HG03066 (cell line): ENCODE measurements around the gene TGFBR3.

Source experiments
- ATAC-seq: cut with Tn5 transposase; IDR thresholded peaks from one replicate; pipeline ENCODE4 v1.9.1; 2021; ENCODE audit warnings: low read depth; ENCODE audit not compliant: unreplicated experiment

Gene TGFBR3

DNA sequence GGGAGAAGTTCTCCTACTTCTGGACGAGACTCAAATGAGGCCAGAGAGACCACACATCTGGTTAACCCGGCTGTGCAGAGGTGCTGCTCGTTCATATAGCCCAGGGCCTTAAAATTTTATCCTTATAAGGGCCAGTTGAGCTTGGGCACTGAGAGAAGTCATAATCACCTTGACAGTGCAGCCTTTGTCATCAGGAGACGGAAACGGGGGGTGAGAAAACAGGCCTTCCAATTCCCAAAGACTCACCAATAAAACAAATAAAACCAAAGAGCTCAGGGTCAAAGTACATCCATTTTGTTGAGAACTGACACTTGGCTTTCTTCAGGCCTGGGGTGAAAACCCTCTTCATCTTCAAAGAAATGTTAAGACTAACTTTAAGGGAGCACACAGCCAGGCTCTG, 167.1 kb downstream of the TGFBR3 start:
- ATAC-seq, result no peak

DNA sequence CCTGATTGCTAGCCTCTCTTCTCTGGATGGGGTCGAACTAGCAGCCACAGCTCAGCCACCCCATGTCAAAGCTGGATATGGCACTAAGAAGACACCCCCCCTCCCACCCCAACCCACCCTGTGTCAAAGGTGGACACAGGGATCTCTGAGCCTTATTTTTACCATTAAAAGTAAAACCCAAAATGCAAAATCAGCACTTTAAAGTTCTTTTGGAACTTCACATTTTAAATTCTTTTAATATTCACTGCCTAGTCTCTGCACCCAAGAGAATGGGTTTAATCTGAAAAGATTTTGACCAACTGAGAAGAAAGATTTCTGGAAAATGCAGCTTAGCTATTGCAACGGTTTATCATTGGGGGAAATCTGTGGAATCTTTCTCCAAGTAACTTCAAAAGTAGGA, 167.6 kb downstream of the TGFBR3 start:
- ATAC-seq, result no peak

DNA sequence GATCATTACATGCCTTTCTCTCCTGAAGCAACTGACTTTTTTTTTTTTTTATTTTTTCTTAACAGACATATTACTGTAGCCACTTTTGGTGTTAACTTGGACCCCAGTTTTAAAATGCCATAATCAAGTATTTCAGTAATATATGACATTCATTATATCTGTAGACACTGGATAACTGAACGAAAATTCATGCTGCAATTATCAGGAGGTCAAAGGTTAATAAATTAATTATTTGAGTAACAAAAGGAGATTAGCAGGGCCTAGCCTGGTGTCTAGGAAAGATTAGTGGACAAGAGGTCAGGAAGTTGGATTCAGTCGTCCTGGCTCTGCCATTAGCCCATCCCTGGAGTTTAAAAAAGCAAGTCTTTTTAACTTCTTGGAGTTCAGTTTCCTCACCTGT, 168.1 kb downstream of the TGFBR3 start:
- no peak for ATAC-seq

DNA sequence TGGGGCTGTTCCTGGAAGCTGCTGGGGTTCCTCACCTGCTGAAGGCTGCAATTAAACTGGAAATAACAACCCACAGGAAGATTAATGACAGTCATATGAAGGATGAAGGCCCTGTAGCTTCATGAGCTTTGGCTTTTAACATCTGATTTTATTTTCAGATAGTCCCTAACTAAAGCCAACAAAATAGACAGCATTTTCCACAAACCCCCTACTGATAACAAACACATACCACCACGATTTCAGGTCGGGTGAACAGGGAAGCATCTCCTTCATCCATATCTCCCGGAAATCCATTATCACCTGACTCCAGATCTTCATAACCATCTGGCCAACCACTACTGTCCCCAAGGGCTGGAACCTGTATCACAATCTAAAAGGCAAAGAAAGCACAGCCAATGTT, 169.6 kb downstream of the TGFBR3 start:
- ATAC-seq, result no peak

DNA sequence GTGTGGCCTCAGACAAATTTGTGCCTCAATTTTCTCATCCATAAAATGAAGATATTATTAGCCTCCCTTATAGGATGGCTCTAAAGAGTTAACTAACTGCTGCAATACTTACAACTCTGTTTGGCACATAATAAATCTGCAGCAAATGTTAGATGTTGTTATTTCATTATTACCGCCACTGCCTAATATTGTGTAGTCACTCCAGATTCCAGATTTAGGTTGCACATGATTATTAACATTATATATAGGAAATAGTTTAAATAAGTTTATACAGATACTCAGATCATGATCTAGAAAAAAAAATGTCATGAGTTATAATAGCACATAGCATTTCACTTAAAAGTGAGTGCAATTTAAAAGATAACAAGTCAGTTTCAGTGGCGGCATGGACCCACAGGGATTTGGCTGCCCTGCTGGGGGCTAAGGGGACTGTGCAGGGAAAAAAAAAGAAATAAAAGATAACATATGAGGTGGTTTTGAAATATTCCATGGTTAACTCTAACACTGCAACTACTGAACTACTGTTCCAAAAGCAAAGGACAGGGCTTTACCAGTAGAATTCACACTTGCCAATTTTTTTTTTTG, 170.4 kb downstream of the TGFBR3 start:
- ATAC-seq, result no peak

DNA sequence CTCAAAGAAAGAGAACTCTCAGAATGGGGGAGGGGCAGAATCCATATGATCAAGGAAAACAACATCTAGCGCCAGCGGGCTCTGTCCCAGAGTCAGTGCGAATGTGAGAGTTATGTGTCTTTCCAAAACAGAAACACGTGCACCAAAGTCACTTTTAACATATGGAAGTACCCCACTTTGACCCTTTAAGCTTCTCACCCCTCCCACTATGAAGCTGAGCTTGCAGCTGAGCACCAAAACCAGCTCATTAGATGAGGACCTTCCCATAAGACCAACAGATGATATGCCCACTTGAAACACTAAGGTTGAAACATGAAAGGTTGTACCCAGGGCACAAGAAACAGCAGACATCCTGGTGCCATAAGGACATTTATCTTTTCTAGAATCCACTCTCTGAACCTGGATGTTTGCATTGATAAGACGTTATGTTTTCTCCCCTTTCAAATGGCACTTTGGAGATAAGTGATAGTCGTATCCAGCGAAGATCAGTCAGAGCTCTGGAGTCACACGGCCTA, 171.0 kb downstream of the TGFBR3 start:
- ATAC-seq, result no peak

DNA sequence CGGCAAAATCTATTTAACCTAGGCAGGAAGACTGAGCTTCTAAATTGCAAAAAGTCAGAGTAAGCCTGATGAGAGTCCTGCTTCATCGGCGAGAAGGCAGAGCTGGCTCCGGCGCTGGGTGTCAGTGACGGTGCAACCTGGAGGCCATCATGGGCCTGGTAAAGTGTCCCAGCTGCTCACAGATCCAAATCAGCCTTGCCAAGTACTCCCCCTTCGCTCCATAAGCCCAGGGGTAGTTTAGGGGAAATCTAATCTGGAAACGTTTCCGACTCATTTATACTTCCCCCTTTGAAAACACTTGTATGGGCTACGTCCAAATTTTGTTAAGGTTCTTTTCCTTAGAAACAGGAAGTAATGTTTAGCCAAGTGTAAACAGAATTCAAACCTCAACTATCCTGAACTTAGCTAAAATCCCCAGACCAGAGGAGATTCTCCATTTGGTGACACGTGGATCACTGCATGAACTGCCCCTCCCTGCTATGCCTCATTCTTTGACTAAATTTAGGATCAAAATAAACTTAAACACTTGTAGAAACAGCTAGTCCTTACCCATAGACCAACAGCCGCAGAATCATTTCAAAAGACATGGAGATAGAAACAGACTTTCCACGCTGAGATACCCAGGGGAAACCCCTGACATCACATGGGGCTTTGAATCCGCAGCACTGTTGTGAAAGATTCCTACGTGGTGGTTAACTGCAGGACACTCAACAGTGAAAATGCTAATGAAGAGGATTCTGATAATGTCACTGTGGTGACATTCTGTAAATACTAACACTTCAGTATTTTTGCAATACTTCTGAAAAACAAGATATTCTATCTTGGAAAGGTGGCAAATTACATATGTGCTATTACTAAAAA, 172.7 kb downstream of the TGFBR3 start:
- ATAC-seq, result peak; percentile 62

DNA sequence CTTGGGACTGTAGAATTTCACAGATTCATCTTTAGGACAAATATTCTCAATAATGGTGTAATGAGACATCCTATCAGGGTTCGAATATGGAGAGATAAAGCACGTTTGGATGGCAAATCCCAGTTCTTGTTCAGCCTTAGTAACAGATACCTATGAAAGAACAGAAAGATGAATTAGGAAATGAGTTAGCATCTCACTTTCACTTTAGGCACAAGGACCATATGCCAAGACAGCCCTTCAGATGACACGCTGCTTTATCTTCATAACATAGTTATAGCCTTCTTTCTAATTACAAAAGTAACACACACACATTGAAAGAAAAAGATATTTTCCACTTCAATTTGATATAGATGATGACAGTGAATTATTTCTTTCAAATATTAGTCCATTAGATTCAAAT, 173.6 kb downstream of the TGFBR3 start:
- no peak for ATAC-seq

DNA sequence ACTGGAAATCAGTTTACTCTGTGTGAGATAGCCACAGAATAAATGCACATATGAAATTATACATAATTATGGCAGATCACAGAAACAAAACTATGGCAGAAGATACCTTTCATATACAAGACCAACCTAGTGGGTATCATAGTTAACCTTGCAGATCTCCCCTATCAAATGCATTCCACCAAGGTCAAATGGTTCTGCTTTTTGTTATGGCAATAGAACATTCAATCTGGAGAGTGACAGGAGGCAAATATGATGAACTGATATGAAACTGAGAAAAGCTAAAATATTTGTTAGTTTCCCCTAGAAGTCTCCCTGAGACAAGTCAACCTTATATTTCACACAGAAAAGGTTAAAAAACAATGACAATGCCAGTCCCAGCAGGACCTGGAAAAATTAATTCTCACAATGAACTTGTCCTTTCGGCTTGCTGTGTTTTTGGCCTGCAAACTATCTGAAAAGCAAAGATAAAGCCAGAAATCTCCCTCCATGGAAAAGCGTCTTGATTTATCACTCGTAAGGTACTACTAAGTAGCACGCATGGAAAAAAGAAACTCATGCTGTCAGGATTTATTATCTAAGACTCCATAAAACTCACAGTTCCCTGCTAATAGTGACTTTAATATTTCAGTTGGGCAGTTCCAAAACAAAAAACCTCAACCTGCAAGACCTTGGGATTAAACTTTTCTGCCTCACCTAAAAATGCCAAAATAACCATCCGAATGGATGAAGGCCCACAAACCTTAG, 174.3 kb downstream of the TGFBR3 start:
- no peak for ATAC-seq

DNA sequence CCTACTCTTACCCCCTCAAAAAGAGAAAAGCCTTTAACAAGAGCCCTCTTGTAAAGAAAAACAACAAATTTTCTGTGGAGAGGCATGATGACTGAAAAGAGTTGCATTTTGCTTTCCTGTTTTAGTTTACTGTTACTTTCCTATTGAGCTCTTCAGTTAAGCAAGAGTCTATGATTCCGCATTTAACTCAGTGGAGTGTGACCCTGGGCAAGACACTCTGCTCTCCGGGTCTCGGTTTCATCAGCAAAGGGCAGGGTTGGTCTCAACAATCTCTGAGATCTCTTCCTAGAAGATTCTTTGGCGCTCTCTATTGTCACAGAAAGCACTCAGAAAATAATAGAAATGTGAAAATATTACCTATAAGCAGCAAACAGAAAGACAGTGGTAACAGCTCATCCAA, 175.7 kb downstream of the TGFBR3 start:
- ATAC-seq, result no peak

DNA sequence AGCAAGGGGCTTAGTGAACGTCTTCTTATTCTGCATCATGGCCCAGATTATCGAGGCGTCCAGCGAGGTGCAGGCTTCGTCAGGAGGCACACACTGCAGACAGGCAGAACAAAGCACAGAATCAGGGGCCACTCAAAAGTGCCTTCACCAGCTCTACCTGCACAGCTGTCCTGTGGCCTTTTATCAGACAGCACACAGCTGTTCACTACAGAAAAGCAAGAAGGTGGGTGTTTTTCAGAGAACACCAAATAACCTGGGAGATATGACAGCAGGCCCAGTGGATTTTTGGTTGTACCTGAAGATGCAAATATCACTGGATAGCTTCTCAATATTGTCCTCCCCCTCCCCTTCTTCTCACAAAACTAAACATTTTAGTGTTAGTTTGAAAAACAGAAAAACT, 177.3 kb downstream of the TGFBR3 start:
- ATAC-seq, result no peak

DNA sequence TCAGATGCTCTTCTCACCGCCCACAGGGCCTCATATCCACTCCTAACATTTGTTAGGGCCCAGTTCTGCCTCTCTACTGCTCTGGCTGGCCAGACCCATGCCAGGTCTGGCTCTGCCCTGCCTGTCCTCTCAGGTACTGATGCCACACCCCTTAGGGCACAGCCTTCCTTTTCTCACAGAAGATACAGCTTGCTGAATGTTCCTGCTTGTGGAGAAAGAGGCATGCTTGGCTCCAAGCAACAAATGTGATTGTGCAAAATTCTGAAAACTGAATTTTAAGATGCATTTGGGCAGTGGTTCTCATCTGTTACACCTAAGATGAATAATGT, 178.1 kb downstream of the TGFBR3 start:
- no peak for ATAC-seq

DNA sequence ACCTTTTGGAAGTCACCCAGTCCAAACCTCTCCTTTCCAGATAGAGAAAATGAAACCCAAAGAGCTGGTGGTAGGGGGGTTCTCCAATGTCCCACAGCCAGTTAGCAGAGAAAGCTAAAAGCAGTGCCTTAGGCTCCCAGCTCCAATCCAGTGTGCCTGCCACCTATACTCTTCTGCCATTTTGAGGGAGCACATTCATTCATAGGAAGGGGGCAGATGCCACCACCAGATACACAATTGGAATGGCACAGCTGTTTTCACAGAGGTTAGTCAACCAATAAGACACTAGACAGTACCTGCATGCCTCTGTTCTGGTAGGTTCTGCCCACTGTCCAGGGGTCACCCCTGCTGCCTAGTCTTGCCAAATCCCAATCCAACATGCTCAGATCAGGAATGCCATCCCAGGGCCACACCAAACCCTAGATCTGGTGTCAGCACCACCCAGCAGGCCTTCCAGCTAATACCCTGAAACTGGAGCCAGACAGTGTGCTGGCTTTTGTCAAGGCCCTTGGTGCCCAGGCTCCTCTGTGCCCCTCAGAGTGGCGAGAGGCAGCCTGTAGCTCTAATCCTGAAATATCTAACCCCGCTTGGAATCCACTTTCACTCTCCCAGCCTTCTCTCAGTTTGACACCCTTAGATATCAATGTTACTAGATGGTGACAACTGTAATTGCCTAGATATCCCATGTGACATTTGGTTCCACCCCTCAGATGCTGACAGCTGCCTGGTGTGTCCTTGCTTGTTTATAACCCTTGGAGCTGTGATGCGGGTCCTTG, 178.6 kb downstream of the TGFBR3 start:
- no peak for ATAC-seq

DNA sequence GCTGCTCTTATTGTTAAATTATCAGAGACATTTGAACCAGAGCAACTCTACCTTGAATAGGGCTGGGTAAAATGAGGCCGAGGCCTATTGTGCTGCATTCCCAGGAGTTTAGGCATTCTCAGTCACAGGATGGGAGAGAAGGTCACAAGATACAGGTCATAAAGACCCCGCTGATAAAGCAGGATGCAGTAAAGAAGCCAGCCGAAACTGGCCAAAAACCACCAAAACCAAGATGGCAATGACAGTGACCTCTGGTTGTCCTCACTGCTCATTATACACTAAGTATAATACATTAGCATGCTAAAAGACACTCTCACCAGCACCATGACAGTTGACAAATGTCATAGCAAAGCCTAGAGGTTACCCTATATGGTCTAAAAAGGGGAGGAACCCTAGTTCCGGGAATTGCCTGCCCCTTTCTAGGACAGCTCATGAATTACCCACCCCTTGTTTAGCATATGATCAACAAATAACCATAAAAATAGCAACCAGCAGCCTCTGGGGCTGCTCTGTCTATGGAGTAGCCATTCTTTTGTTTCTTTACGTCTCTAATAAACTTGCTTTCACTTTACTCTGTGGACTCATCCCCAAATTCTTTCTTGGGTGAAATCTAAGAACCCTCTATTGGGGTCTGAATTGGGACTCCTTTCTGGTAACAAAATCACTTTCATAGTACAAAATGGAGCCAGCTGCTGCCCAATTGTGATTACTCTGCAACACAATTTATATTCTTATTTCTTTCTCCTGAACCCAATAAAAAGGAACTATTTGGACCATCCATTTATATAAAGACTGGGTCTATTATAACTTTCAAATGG, 179.6 kb downstream of the TGFBR3 start:
- no peak for ATAC-seq

DNA sequence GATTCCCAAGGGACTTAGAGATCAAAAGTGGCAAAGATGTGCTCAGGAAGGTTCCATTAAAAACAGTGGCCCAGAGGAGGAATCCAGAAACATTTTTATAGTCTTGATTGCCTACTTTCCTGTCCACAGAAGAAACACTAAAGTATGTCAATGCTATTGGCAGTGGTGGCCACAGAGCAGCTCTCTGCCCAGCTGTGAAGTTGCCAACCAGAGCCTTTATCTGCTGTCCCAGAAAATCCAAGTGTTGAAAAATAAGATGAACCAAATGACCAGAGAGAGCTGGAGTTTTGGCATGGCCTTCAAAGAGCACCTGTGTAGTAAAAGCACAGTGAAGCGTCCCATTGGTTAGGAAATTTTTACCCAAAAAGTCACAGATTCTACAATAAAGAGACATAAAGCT, 181.2 kb downstream of the TGFBR3 start:
- ATAC-seq, result no peak

DNA sequence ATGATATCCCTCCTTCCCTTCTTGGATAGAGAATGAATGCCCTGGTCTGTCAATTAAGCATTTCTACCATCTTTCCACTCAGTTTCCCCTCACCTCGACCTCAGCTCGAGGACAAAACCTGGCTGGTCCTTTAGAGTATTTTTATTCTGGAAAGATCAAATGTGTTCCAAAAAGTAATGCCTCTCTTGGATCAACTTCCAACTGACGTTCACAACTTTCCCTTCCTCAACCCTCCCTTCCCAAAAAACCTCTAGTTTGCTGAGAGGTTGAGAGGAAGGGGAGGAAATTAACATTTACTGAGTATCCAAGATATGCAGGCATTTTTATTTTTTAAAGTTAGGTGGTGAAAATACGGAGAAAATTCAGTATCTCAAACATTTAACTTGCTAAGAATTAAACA, 182.9 kb downstream of the TGFBR3 start:
- no peak for ATAC-seq

DNA sequence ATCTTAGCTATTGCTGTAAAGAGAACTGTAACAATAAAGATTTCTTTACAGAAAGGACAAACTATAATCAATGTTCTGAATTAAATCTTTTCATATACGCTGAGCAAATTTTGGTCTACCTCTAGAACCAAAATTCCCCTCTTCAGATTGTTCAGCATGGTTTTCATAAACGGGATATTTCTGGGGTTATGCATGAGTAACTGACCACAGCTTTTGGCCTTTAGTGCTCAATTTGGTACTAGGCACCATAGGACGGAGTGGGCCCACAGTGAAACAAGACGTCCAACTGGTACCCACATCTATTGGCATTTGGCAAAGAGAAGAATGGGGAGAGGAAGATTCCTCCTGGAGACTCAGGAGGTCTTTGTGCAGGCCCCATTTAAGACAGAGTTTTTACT, 184.5 kb downstream of the TGFBR3 start:
- no peak for ATAC-seq

DNA sequence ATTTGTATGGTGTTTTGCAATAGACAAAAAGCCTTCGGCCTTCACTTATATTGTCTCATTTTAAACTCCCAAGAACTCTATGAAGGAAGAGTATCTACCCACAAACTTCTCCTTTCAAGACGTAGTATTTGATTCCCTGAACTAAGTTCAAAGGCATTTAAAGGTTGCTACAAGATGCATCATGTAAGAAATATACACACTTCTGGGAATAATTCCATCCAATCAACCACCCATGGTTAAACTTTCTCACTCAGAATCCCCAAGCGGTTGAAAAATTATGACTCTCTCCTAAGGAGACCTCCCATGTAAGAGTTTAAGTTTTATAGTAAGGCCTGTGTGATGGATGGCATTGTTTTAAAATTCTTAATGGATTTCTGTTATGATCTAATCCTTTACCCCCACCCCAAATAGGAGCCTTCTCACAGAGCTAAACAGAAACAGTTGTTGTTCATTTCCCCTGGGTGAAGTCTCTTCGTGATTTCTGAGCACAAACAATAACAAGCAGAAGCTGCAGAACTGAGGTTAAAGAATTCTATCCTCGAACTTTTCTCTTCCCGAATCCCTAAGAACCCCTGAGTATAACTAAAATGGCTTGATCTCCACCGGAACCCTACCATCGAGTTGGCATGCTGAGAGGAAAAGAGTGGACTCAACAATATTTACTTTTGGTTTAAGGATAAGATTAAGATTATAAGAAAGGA, 185.0 kb downstream of the TGFBR3 start:
- ATAC-seq, result no peak

DNA sequence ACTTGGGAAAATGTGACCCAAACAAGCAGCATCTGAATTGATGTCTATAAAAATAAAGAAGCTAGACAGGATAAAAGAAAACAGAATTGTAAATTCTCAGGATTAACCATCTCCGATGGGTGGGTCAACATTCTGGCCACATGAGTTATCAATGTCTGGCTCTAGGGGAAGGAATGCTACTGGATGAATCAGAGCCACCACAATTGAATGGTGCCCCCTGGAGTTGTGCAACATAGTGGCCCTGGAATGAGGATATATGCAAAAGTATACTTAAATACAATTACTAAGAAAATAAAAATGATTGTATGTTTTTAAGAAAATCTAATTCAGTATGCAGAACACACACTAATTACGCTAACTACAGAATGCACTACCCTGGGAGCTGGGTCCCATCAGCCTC, 185.6 kb downstream of the TGFBR3 start:
- no peak for ATAC-seq
